IMR-90 (cell line): Measurements from ENCODE around the gene F12. TPM values are rescaled to one million over a fixed set of nuclear protein-coding genes. Genes with fewer than 3 reads are reported as not detected.
A peak's percentile ranks its signal among the peaks of the same experiment; 100 is the strongest.

Experiments
- ATAC-seq: fragments of 200-7000 bp; cut with Tn5 transposase; 2 replicates; pipeline ENCODE4 v1.9.1; 2020; ENCODE audit warnings: low read depth, mild to moderate bottlenecking, moderate library complexity
- BruUV-seq: library from RNA; stranded (reverse); fragments of 400-500 nt; replicated peaks from 2 replicates; lab custom pipeline; 2021; lab: Mats Ljungman, UMichigan
- CTCF ChIA-PET: fragments of 300-600 bp; formaldehyde crosslinking; extraction: SDS; loops from one replicate; lab custom pipeline; 2021; ENCODE audit warnings: antibody characterized with exemption; lab: Yijun Ruan, JAX
- POLR2A ChIA-PET: fragments of 300-600 bp; sonication (Branson Sonifier 250); formaldehyde crosslinking; loops from one replicate; lab custom pipeline; 2022; ENCODE audit warnings: antibody characterized with exemption; ENCODE audit not compliant: unreplicated experiment; lab: Charles Lee
- DNase-seq: peaks from one replicate; pipeline ENCODE4 v3.0.0; 2013
- H2AFZ ChIP-seq: replicated peaks from 2 replicates; pipeline ENCODE3; 2013; ENCODE audit warnings: low read length, mild to moderate bottlenecking; ENCODE audit not compliant: poor library complexity
- H2AK5ac ChIP-seq: 2 replicates; pipeline ENCODE4 v1.6.1; 2013; ENCODE audit warnings: low read depth, low read length, inconsistent platforms
- H2AK9ac ChIP-seq: replicated peaks from 2 replicates; pipeline ENCODE3; 2013; ENCODE audit warnings: mild to moderate bottlenecking, low read depth, low read length, moderate library complexity; ENCODE audit not compliant: poor library complexity
- H2BK120ac ChIP-seq: 2 replicates; pipeline ENCODE4 v1.6.1; 2013; ENCODE audit warnings: low read depth, low read length, inconsistent platforms
- H2BK15ac ChIP-seq: 3 replicates; pipeline ENCODE4 v1.6.1; 2013; ENCODE audit warnings: low read depth, low read length, inconsistent platforms
- H2BK20ac ChIP-seq: 2 replicates; pipeline ENCODE4 v1.6.1; 2013; ENCODE audit warnings: low read depth, mild to moderate bottlenecking, inconsistent platforms, low read length, moderate library complexity
- H2BK5ac ChIP-seq: 2 replicates; pipeline ENCODE4 v1.6.1; 2013; ENCODE audit warnings: mild to moderate bottlenecking, low read depth, low read length, inconsistent platforms; ENCODE audit not compliant: poor library complexity, severe bottlenecking
- H3K14ac ChIP-seq: replicated peaks from 2 replicates; pipeline ENCODE4 v1.6.1; 2013; ENCODE audit warnings: low read depth, low read length, inconsistent platforms
- H3K18ac ChIP-seq: 2 replicates; pipeline ENCODE4 v1.6.1; 2013; ENCODE audit warnings: low read depth, low read length, control low read depth
- H3K23ac ChIP-seq: 2 replicates; pipeline ENCODE4 v1.6.1; 2013; ENCODE audit warnings: low read depth, low read length, inconsistent platforms
- H3K27ac ChIP-seq: 2 replicates; pipeline ENCODE4 v1.5.1; 2013; ENCODE audit warnings: mild to moderate bottlenecking, control low read depth, low read length; ENCODE audit not compliant: insufficient read depth
- H3K27me3 ChIP-seq: 2 replicates; pipeline ENCODE4 v1.6.1; 2013; ENCODE audit warnings: low read length; ENCODE audit not compliant: control insufficient read depth, insufficient read depth
- H3K36me3 ChIP-seq: 2 replicates; pipeline ENCODE4 v1.6.1; 2013; ENCODE audit warnings: low read length, mixed read lengths; ENCODE audit not compliant: control insufficient read depth, insufficient read depth
- H3K4ac ChIP-seq: 2 replicates; pipeline ENCODE4 v1.6.1; 2013; ENCODE audit warnings: low read depth, low read length, inconsistent platforms
- H3K4me1 ChIP-seq: 2 replicates; pipeline ENCODE4 v1.6.1; 2013; ENCODE audit warnings: low read length, mixed read lengths; ENCODE audit not compliant: control insufficient read depth, insufficient read depth
- H3K4me2 ChIP-seq: 2 replicates; pipeline ENCODE4 v1.6.1; 2013; ENCODE audit warnings: low read depth, mild to moderate bottlenecking, control low read depth, low read length, moderate library complexity
- H3K4me3 ChIP-seq: 2 replicates; pipeline ENCODE4 v1.5.1; 2013; ENCODE audit warnings: low read depth, mild to moderate bottlenecking, control low read depth, low read length, moderate library complexity; ENCODE audit not compliant: insufficient read depth
- H3K56ac ChIP-seq: 2 replicates; pipeline ENCODE4 v1.6.1; 2013; ENCODE audit warnings: low read length, inconsistent platforms; ENCODE audit not compliant: insufficient read depth; ENCODE audit errors: extremely low read depth
- H3K79me1 ChIP-seq, 2 experiments: 2 replicates each; pipeline ENCODE4 v1.6.1; 2013; ENCODE audit warnings: low read length in 2 of 2, inconsistent platforms in 1 of 2, low read depth in 1 of 2
- H3K9ac ChIP-seq: 2 replicates; pipeline ENCODE4 v1.6.1; 2013; ENCODE audit warnings: low read depth, low read length, control low read depth
- H3K9me1 ChIP-seq: 2 replicates; pipeline ENCODE4 v1.6.1; 2013; ENCODE audit warnings: low read length, inconsistent platforms; ENCODE audit not compliant: insufficient read depth
- H3K9me3 ChIP-seq: 2 replicates; pipeline ENCODE4 v1.6.1; 2013; ENCODE audit warnings: low read length; ENCODE audit not compliant: control insufficient read depth, insufficient read depth
- H4K20me1 ChIP-seq: 2 replicates; pipeline ENCODE4 v1.6.1; 2013; ENCODE audit warnings: low read length, inconsistent platforms; ENCODE audit not compliant: insufficient read depth
- H4K5ac ChIP-seq: 2 replicates; pipeline ENCODE4 v1.6.1; 2013; ENCODE audit warnings: mild to moderate bottlenecking, low read depth, low read length, control low read depth
- H4K8ac ChIP-seq, 2 experiments: 2 replicates each; pipeline ENCODE4 v1.6.1; 2013; ENCODE audit warnings: low read depth in 2 of 2, low read length in 2 of 2, control low read depth in 1 of 2, inconsistent platforms in 1 of 2
- H4K91ac ChIP-seq: 2 replicates; pipeline ENCODE4 v1.6.1; 2013; ENCODE audit warnings: low read depth, low read length, inconsistent platforms; ENCODE audit not compliant: insufficient read depth
- CEBPB ChIP-seq: IDR thresholded peaks from 2 replicates; pipeline ENCODE4 v1.6.1; 2012; ENCODE audit warnings: low read depth, low read length, improper control_type of control experiment
- CHD1 ChIP-seq: IDR thresholded peaks from 2 replicates; pipeline ENCODE4 v1.6.1; 2012; ENCODE audit warnings: low read depth, low read length, improper control_type of control experiment
- MAZ ChIP-seq: IDR thresholded peaks from 2 replicates; pipeline ENCODE4 v1.6.1; 2012; ENCODE audit warnings: low read depth, mild to moderate bottlenecking, low read length, improper control_type of control experiment, moderate library complexity, borderline replicate concordance
- MXI1 ChIP-seq: IDR thresholded peaks from 2 replicates; pipeline ENCODE4 v1.6.1; 2012; ENCODE audit warnings: low read depth, mild to moderate bottlenecking, low read length, moderate library complexity, borderline replicate concordance
- RCOR1 ChIP-seq: IDR thresholded peaks from 2 replicates; pipeline ENCODE4 v1.6.1; 2012; ENCODE audit warnings: mild to moderate bottlenecking, low read length, improper control_type of control experiment; ENCODE audit not compliant: insufficient replicate concordance
- USF2 ChIP-seq: fragments of 150-350 bp; IDR thresholded peaks from 2 replicates; pipeline ENCODE4 v1.6.1; 2017; ENCODE audit warnings: mild to moderate bottlenecking, antibody characterized with exemption, low read length, low read depth
- WGBS, 2 experiments: methylation state at CpG; one replicate each; pipeline versions ENCODE4 v1.1.5 to v1.1.7; 2013; ENCODE audit warnings: missing lambda C conversion rate in 2 of 2; ENCODE audit not compliant: insufficient read length in 1 of 2; ENCODE audit errors: extremely low coverage in 2 of 2; 5-methylcytosine and 5-hydroxymethylcytosine counted together
- dilution Hi-C: fragments of 300-500 bp; cut with HindIII; formaldehyde crosslinking; loops from one replicate; pipeline ENCODE4 v1.14.3; 2018; ENCODE audit warnings: low sequenced_read_pairs; ENCODE audit not compliant: unreplicated experiment
- in situ Hi-C: fragments of 300-500 bp; cut with MboI; formaldehyde crosslinking; loops from 3 replicates; pipeline ENCODE4 v1.14.3; 2019; ENCODE audit warnings: low sequenced_read_pairs, inconsistent platforms, mixed read lengths
- intact Hi-C: fragments of 100-400 bp; cut with micrococcal nuclease; formaldehyde crosslinking; loops from 2 replicates; pipeline ENCODE4 v1.10.0; 2022
- polyA plus RNA-seq, 3 experiments: library from polyadenylated mRNA; depleted of rRNA; stranded (reverse); fragments of >200 nt; gene quantifications; 2 replicates each; pipeline ENCODE4 v1.2.3, GENCODE V29; 2012; ENCODE audit warnings: low replicate concordance in 1 of 3
- total RNA-seq: library from RNA; depleted of rRNA; stranded (reverse); fragments of >200 nt; gene quantifications from 2 replicates; pipeline ENCODE4 v1.2.3, GENCODE V29; 2012
- TF ChIP-seq, protein P1 (sequence below): fragments of 150-350 bp; IDR thresholded peaks from 2 replicates; pipeline ENCODE4 v1.6.1; 2016; ENCODE audit warnings: low read depth, mild to moderate bottlenecking, low read length, moderate library complexity, borderline replicate concordance

Gene F12
- total and polyA plus RNA-seq, 2 of the 4 experiments (the other 2 are of a cell fraction) = 0.36 to 1.2 TPM

GRCh38 chr5:177447611-177448243 is 38.4 kb upstream of the F12 start (continued):
- no peak for TF ChIP-seq CHD1

- ATAC-seq = peak; percentile 37
- H3K9me1 ChIP-seq = peaks cover 4% of the 10 kb centered on the region; the same call in 1 of the 2 replicates
- peak overlapping the region; percentile 64 for H3K4me2 ChIP-seq
- no peak overlapping the region for H3K18ac ChIP-seq
- H2AK5ac ChIP-seq = no peak overlapping the region
- H2BK5ac ChIP-seq = peak overlapping the region; percentile 37
- in situ Hi-C loops (loop anchor here (5.0 kb wide), 2 partner anchors 40 to 135 kb away; partner anchors contain the start of genes F12 and MXD3), intact Hi-C loops (loop anchor here (2.0 kb wide), 2 partner anchors 42 to 56 kb away; no protein-coding TSS in a partner anchor), dilution Hi-C loops (no loop called here)
- peak overlapping the region; percentile 15; the same call in 1 of the 2 replicates for H3K27ac ChIP-seq
- no TSS peak for BruUV-seq
- H2BK120ac ChIP-seq = no peak overlapping the region
- peaks cover 0 to 4% of the 10 kb centered on the region in 2 experiments; a peak in 1 of 4 replicates for H3K79me1 ChIP-seq
- H3K56ac ChIP-seq = no peak overlapping the region
- DNase-seq = peak; percentile 25
- ChIA-PET CTCF (interaction anchor here (0.9 to 4.7 kb wide), 2 partner anchors 43 to 56 kb away, joined by 5 to 28 read pairs; no protein-coding TSS in a partner anchor), POLR2A (interaction anchor here (0.6 kb wide), 1 partner anchor 9 kb away, joined by 4 read pairs; no protein-coding TSS in a partner anchor)
- peak overlapping the region; percentile 69 for H3K9ac ChIP-seq
- TF ChIP-seq CHD1 (no peak), MXI1 (peak; percentile 52; the same call in 1 of the 2 replicates), CEBPB (no peak), RCOR1 (no peak), USF2 (peak; percentile 42; the same call in 1 of the 2 replicates), MAZ (peak; percentile 34; the same call in 1 of the 2 replicates)
- TF ChIP-seq, protein P1, sequence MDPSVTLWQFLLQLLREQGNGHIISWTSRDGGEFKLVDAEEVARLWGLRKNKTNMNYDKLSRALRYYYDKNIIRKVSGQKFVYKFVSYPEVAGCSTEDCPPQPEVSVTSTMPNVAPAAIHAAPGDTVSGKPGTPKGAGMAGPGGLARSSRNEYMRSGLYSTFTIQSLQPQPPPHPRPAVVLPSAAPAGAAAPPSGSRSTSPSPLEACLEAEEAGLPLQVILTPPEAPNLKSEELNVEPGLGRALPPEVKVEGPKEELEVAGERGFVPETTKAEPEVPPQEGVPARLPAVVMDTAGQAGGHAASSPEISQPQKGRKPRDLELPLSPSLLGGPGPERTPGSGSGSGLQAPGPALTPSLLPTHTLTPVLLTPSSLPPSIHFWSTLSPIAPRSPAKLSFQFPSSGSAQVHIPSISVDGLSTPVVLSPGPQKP = no peak
- no peak overlapping the region for H2BK15ac ChIP-seq
- no peak overlapping the region; the same call in 1 of the 2 replicates for H3K4ac ChIP-seq
- peaks cover 11% of the 10 kb centered on the region; the same call in 1 of the 2 replicates for H4K20me1 ChIP-seq
- peak overlapping the region; percentile 82 for H2AK9ac ChIP-seq
- H4K5ac ChIP-seq = no peak overlapping the region
- WGBS, 2 experiments = no CpG with 5 or more reads among the region's 52 CpGs
- no peak overlapping the region for H3K23ac ChIP-seq
- no peak overlapping the region for H2BK20ac ChIP-seq
- no peaks in the 10 kb centered on the region for H3K27me3 ChIP-seq
- H3K4me1 ChIP-seq = peaks cover 10% of the 10 kb centered on the region
- H3K36me3 ChIP-seq = no peaks in the 10 kb centered on the region; the same call in 1 of the 2 replicates
- H2AFZ ChIP-seq = peak overlapping the region; percentile 99
- no peak overlapping the region; the same call in 1 of the 2 replicates for H4K91ac ChIP-seq
- H3K14ac ChIP-seq = no peak overlapping the region; the same call in 1 of the 2 replicates
- peak overlapping the region in 1 of 2 experiments; percentile 66; a peak in 1 of 4 replicates for H4K8ac ChIP-seq
- no peaks in the 10 kb centered on the region for H3K9me3 ChIP-seq
- peak overlapping the region; percentile 92 for H3K4me3 ChIP-seq
These were observed 37.8 kb upstream of the F12 start for GRCh38 chr5:177447066-177447610.
